Measurements from ENCODE around the gene DENND4A.

DNA sequence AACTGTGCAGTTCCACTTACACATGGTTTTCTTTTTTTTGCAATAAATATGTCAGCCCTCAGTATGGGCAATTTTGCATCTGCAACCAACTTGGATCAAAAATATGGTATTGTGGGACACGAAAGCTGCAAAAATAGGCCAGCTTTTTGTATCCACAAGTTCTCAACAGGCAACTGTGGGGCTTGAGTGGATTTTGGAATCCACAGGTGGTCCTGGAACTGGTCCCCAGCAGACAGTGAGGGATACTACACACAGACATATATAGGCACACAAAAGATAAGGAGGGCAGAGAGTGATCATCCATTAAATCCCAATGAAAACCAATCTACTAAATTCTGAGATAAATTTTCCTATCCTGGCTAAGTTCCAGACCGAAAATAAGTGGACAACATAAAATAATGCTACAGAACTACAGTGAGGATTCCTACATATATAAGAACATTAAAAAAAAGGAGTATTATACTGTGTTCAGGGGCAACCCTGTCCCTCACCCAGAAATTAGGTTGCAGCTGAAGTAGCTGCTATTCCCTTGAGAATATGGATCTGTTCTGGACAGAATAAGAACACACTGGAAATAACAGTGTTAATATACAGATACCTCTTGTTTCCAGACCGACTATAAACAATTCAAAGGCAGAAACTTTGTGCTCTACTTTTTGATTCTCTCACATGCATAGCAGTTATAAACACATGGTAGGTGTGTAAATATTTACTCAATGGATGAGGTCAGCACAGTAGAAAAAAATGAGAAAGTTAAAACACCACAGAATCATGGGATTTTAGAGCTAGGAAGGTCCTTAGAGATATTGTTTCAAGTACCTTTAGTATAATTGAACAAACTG is 25.4 kb downstream of the DENND4A start:
- TF ChIP-seq, protein P1, sequence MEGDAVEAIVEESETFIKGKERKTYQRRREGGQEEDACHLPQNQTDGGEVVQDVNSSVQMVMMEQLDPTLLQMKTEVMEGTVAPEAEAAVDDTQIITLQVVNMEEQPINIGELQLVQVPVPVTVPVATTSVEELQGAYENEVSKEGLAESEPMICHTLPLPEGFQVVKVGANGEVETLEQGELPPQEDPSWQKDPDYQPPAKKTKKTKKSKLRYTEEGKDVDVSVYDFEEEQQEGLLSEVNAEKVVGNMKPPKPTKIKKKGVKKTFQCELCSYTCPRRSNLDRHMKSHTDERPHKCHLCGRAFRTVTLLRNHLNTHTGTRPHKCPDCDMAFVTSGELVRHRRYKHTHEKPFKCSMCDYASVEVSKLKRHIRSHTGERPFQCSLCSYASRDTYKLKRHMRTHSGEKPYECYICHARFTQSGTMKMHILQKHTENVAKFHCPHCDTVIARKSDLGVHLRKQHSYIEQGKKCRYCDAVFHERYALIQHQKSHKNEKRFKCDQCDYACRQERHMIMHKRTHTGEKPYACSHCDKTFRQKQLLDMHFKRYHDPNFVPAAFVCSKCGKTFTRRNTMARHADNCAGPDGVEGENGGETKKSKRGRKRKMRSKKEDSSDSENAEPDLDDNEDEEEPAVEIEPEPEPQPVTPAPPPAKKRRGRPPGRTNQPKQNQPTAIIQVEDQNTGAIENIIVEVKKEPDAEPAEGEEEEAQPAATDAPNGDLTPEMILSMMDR (IDR thresholded peaks at IDR 0.05; ENCODE audit: borderline replicate concordance, extremely low read depth, low read length, poor library complexity, severe bottlenecking), result no peak
- TF ChIP-seq EZH2 (IDR thresholded peaks at IDR 0.05; ENCODE audit: borderline replicate concordance, low read depth, low read length, severe bottlenecking), result no peak
